Measurements from ENCODE around the gene AGXT. TPM values are rescaled to one million over a fixed set of nuclear protein-coding genes. Genes with fewer than 3 reads are reported as not detected.

Gene AGXT
- total RNA-seq (2014; rRNA removed; shearing (Covaris generic)): not detected in 2 replicates
- not detected in 2 replicates for polyA plus RNA-seq (2014; cell fraction: nucleus; rRNA removed)

DNA sequence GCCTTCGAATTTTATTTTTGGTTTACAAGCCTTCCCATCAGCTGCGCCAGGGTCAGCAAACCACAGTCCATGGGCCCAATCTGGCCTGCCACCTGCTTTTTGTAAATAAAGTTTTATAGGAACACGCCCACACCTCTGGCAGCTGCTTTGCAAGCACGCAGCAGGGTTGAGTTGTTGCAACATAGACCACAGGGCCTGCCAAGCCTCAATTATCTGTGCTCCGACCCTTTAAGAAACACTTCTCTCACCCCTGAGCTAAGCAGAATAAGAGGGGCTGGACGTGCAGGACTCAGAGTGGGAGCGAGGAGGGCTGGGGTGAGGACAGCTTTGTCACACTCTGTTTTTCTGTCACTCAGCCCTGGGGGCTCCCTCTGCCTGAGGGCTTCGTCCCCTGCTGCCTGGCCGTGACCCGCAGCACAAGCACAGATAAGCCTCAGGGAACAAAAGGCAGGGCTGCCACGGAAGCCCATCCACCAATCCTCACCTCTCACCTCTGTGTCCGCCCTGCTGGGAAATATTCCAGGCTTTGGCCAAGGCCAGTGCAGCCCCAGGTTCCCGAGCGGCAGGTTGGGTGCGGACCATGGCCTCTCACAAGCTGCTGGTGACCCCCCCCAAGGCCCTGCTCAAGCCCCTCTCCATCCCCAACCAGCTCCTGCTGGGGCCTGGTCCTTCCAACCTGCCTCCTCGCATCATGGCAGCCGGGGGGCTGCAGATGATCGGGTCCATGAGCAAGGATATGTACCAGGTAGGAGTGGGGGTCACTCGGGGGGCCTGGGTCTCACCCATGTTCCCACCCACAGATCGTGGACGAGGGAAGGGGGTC lies at the start of gene AGXT:
Gene AGXT (plus strand): TSS at position 539 of the 823 bp plus-strand sequence. CDS start 42 bp downstream, at position 581.
- DNase-seq (ENCODE audit: extremely low read depth, low read depth): no peak

DNA sequence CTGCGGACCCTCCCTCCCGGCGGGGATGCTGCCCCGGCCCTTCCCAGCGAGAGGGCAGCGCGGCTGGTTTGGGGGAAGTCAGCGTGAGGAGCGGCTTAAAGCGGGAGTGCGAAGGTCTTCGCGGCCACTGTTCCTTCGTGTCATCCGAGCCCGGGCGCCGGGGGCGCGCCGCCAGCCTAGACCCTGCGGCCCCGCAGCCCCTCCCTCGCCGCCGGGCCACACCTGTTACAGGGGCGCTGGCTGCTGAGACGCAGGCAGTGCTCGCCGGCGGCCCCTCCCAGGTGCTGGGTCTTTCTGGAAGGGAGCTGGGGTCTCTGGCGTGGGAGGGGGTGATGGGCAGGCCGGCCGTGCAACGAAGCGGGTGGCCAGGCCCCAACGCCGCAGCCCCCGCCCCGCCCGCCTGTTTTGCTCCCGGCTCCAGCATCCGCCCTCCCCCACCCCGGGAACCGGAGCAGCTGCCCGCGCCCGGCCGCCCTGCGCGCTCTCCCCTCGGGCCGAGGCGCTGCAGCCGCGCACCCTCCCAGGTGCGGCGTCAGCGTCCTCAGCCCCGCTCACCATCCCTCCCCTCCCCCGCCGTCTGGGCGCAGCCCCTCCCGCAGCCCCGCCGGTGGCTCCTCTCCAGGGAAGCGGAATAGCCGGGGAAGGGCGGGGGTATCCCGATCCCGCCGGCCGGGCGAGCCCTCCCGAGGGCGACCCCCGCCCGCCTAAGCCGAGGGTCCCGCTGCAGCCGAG lies 49.3 kb upstream of the AGXT start:
- DNase-seq (ENCODE audit: extremely low read depth, low read depth): no peak

DNA sequence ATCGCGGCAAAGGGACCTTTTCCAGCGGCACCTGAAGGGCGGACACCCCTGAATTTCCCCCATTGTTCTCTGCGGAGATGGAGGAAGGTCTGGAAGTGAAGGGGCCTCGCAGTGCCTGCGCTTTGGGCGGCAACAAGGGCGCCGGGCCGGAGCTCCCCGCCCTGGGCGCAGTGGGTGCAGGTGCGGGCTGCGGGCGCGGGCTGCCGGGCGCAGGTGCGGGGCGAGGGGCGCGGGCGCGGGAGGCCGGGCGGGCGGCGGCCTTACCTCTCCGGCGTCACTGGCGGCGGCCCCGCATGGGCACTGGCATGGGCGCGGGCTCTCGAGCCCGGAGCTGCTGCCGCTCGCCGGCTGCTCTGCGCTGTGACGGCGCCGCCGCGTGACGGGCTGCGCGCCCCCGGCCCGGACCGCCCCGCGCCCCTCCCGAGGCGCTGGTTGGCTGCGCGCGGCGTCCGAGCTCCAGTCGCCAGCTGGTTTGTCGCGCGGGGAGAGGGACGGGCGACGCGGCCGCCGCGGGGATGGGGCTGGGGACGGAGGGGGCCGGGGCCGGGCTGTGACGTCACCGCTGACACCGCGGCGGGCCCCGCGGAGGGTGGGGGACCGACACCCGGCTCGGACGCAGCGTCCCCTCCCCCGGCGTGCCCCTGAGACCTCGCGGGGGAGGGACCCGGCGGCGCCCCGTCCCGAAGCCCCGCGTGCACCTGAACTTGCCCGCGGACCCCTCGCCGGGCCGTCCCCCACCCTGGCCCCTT lies 48.6 kb upstream of the AGXT start, which contains the start of gene KIF1A:
Gene KIF1A (minus strand): TSS at position 362 of the 749 bp plus-strand sequence. CDS start 22,467 bp downstream, outside the sequence.
- no peak for DNase-seq (ENCODE audit: extremely low read depth, low read depth)

DNA sequence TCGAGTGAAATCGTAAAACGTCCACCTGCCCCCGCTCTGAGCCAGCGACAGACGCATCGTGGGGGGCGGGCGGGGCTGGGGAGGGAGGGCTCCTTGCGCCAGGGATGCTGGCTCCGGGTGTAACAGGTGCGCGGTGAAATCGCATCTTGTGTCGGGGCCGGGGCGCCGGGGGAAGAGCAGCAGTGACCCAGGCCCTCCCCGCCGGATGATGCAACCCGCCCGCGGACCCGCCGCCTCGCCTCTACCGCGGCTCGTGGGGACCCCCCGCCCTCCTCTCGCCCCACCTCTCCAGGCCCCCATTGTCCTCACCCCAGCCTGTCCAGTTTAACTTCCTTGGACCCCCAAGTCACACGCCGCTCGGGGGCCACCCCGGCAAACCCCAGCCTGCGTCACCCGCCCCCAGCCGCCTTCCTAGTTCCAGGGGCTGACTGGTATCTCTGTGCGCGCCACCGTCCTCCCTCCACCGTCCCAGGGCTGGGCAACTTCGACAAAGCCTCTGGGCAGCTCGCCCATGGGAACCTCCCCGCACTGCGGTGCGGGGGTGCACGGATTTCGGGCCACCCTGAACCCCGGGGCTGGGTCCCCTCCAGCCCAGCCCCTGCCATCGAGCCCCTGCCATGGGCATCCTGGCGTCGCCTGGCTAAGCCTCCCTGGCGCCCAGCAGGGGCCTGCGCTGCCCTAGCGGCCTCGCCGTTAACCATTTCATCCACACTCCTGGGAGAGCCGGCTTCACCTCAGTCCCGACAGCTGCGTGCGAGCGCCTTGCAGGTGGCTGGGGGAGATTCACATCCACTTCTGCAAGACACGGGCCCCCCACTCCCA lies 47.8 kb upstream of the AGXT start:
- no peak for DNase-seq (ENCODE audit: extremely low read depth, low read depth)

DNA sequence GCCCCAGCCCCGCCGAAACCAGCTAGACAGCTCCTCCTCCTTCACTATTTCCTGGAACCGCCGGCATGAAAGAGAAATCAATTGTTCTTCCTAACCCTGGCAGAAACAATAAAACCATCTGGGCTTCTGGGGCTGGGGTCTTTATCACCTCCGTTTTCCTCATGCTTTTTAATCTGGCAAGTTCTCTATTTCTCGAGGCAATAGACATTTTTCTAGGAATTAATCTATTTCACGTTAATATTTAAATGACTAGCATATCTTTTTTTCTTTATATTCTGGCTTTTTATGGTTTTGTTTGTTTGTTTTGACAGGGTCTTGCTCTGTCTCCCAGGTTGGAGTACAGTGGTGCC lies 47.2 kb upstream of the AGXT start:
- DNase-seq (ENCODE audit: extremely low read depth, low read depth): no peak

DNA sequence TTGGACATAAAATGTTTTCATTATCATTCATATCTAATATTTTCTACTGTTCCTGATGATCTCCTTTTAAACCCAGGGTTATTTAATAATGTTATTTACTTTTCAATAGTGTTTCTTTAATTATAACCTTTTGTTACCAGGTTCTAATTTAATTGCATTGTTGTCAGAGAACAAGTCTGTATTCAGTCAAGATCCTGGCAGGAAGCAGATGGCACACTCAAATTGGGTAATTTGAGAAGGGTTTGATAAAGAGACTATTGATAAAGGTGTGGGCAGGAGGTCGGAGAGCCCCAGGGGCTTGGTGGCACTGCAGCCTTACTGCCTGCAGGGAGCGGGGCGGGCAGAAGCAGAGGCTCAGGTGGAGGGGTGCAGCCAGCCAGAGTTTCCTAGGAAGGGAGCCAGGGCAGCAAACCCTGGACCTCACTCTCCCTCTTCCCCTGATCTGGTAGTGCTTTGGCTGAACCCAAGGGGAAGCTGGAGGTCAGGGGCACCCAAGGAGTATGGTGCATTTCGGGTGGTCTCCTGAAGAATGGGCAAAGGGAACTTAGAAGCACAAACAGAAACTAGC lies 46.3 kb upstream of the AGXT start:
- DNase-seq (ENCODE audit: extremely low read depth, low read depth): no peak

DNA sequence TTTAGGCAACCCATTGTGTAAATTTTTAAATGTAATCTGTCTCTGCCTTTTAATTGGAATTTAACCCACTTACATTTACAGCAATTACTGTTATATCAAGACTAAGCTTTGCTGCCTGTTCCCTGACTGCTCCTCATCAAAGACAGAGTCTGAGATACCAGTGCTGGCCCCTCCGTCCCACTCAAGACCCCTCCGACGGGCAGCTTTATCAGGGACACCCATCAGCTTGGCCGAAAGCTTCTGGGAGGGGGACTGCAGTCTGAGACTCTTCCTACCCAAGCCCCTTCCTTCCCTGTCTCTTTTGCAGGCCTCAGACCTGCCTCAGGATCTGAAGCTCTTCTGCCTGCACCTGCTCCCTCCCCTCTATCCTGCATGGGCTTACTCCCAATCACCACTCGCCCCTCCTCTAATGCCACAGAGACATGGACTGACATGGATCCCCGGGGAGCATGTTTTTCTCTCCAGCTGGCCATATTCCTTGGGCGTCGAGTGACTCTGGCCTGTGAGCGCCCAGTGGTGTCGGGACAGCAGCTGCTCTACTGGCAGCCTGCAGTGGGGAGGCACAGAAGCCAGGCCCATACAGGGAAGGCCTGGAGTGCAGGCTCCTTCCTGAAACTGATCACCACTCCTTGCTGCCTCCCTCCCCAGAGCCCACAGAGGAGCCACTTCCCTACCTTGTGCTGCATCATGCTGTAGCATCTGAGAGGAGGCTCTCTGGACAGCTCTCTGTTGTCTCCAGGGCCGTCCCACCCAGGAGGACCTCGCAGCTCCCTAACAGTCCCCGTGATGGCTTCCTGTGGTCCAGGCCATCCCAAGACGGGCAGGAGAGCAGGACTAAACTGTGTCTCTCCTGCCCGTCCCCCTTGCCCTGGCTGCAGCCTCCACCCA lies 44.9 kb upstream of the AGXT start:
- DNase-seq (ENCODE audit: extremely low read depth, low read depth): no peak

DNA sequence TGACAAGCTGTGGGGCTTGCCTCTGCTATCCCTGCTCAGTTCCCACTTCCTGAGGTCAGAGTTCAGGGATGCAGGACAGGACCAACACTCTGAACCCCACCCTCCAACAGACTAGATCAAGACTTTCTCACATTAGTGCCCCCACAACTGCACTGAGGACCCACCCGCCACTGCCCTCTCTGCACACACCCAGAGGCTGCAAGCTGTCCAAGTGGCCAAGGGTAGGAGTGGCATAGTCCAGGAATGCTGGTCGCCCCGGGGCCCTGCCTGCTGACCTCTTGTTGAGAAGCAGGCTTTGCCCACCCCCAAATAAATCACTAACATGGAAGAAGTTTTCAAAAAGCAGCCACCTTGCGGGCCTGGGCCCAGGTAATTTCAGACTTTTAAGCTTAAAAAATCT lies 43.1 kb upstream of the AGXT start:
- no peak for DNase-seq (ENCODE audit: extremely low read depth, low read depth)

DNA sequence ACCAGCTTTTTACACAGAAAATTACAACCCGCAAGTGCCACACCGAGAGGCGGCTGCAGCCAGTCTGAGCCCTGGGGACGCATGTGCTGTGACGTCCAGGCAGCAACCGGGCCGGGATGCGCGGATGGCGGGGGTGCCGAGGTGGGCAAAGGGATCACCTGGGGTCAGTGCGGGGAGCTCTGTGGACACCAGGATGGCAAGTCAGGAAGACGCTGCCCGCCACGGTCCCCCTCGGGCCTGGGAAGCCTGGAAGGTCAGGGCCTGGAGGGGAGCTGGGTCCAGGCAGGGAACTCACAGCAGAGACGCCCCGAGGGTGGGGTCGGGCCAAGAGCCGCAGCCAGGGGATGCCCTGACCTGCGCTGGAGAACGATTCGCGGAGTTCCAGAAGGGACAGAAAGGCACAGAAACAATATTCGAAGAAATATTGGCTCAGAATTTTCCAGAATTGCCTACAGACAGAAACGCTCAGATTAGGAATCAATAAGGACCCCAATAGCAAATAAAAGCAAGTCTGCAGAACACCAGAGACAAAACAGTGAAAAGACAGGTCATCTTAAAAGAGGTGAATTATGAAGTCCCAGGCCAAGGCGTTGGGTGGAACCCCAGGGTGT lies 36.9 kb upstream of the AGXT start:
- DNase-seq (ENCODE audit: extremely low read depth, low read depth): no peak

DNA sequence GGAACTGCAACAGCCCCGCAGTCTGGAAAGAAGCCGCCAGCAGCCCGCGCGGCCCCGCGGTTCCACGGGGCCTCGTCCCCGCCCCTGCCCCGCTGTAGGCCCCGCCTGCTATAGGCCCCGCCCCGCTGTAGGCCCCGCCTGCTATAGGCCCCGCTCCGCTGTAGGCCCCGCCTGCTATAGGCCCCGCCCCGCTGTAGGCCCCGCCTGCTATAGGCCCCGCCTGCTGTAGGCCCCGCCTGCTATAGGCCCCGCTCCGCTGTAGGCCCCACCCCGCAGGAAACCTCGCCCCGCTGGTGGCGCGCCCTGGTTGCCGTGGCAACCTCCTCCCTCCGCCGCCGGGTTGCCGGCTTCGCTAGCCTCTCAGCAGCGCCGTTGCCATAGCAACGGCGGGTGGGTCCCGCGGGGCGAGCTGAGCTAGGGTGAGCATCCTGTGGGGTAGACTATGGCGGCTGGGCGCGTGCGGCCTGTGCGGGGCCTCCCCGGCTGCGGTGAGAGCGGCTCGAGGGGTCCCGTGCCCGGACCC lies 36.4 kb upstream of the AGXT start:
- DNase-seq (ENCODE audit: extremely low read depth, low read depth): peak; percentile 90

DNA sequence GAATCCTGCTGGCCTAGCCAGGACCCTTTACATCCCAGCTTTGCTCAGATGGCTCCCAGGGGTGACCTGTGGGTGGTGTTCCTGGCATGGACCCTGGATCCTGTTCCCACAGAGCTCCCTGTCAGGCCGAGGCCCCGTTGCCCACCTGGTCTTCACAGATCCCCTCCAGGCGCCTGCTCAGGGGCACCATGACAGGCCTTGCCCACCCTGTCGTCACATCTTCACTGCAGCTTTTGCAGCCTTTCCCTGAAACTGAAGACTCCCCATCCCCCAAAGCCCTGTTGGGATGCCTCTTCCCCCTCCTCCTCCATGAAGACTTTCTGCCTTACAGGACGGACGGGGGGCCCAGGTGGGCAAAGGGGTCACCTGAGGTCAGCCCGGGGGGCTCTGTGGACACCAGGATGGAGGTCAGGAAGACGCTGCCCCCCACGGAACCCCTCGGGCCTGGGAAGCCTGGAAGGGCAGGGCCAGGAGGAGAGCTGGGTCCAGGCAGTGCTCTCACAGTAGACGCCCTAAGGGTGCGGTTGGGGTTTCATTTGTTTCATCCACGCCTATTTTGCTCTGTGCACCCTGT lies 35.6 kb upstream of the AGXT start:
- DNase-seq (ENCODE audit: extremely low read depth, low read depth): no peak

DNA sequence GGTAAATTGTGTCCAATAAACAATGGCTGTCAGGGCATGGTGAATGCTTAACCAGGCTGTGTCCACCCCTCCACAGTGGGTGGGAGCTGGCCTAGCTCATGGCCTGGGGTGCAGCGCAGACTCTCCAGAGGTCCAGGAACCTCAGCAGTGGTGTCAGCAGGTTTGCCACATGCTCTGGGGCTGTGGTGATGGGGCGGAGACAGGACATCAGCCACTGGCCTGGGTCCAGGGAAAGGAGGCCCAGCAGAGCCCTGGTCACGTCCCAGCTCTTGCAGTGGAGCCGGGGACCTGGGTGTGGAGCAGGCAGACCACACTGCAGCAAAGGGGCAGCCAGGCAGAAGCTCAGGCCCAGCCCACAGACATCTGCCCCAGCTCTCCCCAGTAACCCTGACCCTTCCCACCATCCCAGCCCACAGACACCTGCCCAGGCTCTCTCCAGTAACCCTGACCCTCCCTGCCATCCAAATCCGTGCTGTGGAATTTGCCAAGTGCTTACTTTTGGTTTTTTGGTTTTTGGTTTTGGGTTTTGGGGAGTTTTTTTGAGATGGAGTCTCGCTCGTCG lies 34.8 kb upstream of the AGXT start:
- no peak for DNase-seq (ENCODE audit: extremely low read depth, low read depth)

DNA sequence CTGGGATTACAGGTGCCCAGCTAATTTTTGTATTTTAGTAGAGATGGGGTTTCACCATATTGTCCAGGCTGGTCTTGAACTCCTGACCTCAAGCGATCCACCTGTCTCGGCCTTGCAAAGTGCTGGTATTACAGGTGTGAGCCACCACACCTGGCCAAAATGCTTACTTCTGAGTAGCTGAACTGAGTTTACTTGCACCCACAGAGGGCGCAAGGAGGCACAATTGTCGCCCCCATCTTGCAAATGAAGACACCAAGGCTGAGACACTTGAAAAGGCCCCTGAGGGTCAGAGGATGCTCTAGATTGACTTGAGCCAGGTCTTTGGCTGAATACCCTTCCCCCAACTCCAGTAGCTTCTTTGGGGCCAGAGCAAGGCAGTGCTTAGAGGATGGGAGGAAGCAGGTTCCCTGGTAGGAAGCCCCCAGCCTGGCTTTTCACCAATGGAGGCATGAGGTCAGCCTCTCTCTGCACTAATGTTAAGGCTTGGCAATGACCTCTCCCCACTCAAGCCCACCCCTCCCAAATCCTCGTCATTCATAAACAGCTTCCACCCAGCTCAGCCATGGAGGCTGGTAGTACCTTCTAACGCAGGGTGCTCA lies 34.1 kb upstream of the AGXT start:
- no peak for DNase-seq (ENCODE audit: extremely low read depth, low read depth)

DNA sequence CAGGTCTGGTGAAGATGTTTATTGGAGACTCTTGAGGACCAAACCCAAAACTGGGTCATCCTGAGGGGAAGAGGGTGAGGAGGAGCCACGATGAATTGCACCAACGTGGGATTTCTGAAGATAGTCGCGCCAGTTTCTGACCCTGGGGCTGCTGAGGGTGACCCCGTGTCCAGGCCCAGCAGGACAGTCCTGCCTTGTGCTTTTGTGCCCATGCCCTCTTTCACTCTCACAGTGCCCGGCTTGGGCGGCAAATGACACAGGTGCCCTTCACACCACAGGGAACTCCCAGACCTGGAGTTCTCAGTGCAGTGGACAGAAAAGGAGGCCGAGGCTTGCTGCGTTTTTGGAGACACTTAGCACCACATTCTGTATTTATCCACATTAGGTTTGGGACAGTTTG lies 33.1 kb upstream of the AGXT start:
- DNase-seq (ENCODE audit: extremely low read depth, low read depth): no peak

DNA sequence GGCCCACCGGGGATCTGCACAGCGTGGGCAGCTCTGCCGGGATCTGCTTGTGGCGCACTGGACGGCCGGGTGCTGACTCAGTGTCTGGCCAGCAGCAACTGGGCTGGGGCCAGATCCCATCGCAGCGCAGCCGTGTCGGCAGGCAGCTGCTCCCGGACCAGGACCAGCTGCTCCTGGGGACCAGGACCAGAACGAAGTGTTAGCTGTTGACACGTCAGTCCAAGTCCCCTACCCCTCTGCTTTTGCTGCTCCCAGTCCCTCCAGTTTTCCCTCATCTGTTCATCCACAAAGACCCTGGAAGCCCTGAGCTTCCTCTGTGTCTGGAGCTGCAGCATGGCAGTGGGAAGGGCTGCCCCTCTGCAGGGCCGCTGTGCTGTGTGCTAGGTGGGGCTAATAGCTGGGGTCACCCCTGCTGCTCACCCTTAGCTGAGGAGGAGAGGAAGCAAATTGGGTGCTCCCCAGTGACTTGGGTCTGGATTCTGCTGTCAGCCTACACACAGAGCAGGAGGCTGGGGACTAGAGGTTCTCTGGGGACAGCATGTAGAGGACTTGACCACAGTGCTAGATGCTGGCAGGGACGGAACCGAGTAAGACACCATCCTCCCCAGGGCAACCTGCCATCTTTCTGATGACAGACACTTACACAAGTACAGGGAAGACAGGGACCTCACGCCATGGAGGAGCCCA lies 31.7 kb upstream of the AGXT start:
- DNase-seq (ENCODE audit: extremely low read depth, low read depth): no peak

DNA sequence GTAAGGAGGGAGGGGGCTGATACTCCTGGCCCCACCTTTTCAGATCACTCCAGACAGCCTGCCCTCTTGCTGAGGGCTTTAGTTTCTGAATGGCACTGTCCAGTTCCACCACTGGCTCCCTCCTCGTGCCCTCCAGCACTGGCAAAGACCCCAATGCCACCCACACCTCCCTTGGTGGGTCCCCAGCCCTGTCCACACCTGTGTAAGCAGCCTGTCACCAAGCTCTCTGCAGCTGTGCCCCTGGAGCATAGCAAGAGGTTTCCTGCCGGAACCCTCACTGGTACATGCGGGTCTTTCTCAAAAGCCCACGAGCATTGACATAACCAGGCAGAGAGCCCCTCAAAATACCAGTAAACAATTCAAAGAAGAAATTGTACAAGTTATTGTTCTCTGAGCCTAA lies 31.0 kb upstream of the AGXT start:
- no peak for DNase-seq (ENCODE audit: extremely low read depth, low read depth)
